Measurements from ENCODE around the gene PTPN13.

The PTPN13 gene

DNA sequence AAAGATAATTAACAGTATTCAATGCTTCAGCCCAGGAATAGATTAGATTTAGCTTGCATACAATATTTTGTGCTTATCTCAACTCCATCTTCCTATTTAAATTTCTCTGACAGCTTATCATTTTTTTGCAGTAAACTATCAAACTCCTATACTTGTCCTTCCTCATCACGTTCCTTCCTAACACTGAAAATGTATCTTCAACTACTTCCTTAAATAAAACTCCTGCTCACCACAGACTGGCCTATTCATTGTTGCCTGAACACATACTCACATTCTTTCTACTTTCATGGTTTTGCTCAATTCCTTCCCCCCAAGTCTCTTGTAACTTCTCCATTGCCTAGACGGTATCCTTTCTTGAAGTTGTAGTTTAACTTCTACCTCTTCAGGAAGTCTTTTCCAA lies 28.5 kb upstream of the PTPN13 start:
- H3K36me3 ChIP-seq (ENCODE audit: control insufficient read depth in 2 of 2, insufficient read depth in 1 of 2, low read length in 2 of 2): no peaks in the 10 kb centered on the region
- H3K4me3 ChIP-seq (ENCODE audit: low read depth, low read length): no peak overlapping the region
- no peak overlapping the region for H3K27ac ChIP-seq (ENCODE audit: extremely low read depth, low read depth, low read length)
- no peaks in the 10 kb centered on the region for H3K9me3 ChIP-seq (ENCODE audit: control insufficient read depth, insufficient read depth, low read depth, low read length)
- ChIA-PET CTCF (interaction anchor here (1.9 kb wide), 1 partner anchor 67 kb away, joined by 7 read pairs; no protein-coding TSS in a partner anchor), POLR2A (no interaction called here)
- H3K4me1 ChIP-seq (ENCODE audit: control insufficient read depth, insufficient read depth, low read length): peaks cover 11% of the 10 kb centered on the region
- no peak for TF ChIP-seq ZNF146 (tag by site-specific recombination; IDR thresholded peaks at IDR 0.05)
- TF ChIP-seq ZNF596 (tag by site-specific recombination; IDR thresholded peaks at IDR 0.05): no peak
- TF ChIP-seq, protein P1, sequence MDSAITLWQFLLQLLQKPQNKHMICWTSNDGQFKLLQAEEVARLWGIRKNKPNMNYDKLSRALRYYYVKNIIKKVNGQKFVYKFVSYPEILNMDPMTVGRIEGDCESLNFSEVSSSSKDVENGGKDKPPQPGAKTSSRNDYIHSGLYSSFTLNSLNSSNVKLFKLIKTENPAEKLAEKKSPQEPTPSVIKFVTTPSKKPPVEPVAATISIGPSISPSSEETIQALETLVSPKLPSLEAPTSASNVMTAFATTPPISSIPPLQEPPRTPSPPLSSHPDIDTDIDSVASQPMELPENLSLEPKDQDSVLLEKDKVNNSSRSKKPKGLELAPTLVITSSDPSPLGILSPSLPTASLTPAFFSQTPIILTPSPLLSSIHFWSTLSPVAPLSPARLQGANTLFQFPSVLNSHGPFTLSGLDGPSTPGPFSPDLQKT (IDR thresholded peaks at IDR 0.05; ENCODE audit: borderline replicate concordance, low read depth, low read length): no peak
- TF ChIP-seq ZNF175 (tag by site-specific recombination; IDR thresholded peaks at IDR 0.05): no peak

DNA sequence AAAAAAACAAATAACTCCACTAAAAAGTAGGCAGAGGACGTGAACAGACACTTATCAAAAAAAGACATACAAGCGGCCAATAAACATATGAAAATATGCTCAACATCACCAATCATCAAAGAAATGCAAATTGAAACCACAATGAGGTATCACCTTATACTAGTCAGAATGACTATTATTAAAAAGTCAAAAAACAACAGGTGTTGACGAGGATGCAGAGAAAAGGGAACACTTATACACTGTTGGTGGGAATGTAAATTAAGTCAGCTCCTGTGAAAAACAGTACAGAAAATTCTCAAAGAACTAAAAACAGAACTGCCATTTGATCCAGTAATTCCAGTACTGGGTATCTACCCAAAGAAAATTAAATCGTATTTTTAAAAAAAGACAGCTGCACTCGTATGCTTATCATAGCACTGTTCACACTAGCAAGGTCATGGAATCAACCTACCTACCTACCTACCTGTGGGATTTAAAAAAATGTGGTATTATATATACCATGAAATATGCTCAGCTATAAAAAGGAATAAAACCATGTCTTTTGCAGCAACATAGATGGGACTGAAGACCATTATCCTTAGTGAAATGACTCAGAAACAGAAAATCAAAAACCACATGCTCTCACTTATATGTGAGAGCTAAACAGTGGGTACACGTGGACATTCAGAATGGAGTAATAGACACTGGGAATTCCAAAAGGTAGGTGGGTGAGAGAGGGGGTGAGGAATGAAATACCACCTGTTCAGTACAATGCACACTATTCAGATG lies 24.8 kb upstream of the PTPN13 start:
- H3K36me3 ChIP-seq (ENCODE audit: control insufficient read depth in 2 of 2, insufficient read depth in 1 of 2, low read length in 2 of 2): no peaks in the 10 kb centered on the region
- TF ChIP-seq ZNF768 (tag by site-specific recombination; IDR thresholded peaks at IDR 0.05): no peak
- TF ChIP-seq, protein P2, sequence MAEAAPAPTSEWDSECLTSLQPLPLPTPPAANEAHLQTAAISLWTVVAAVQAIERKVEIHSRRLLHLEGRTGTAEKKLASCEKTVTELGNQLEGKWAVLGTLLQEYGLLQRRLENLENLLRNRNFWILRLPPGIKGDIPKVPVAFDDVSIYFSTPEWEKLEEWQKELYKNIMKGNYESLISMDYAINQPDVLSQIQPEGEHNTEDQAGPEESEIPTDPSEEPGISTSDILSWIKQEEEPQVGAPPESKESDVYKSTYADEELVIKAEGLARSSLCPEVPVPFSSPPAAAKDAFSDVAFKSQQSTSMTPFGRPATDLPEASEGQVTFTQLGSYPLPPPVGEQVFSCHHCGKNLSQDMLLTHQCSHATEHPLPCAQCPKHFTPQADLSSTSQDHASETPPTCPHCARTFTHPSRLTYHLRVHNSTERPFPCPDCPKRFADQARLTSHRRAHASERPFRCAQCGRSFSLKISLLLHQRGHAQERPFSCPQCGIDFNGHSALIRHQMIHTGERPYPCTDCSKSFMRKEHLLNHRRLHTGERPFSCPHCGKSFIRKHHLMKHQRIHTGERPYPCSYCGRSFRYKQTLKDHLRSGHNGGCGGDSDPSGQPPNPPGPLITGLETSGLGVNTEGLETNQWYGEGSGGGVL (tag by site-specific recombination; IDR thresholded peaks at IDR 0.05): no peak
- TF ChIP-seq, protein P3, sequence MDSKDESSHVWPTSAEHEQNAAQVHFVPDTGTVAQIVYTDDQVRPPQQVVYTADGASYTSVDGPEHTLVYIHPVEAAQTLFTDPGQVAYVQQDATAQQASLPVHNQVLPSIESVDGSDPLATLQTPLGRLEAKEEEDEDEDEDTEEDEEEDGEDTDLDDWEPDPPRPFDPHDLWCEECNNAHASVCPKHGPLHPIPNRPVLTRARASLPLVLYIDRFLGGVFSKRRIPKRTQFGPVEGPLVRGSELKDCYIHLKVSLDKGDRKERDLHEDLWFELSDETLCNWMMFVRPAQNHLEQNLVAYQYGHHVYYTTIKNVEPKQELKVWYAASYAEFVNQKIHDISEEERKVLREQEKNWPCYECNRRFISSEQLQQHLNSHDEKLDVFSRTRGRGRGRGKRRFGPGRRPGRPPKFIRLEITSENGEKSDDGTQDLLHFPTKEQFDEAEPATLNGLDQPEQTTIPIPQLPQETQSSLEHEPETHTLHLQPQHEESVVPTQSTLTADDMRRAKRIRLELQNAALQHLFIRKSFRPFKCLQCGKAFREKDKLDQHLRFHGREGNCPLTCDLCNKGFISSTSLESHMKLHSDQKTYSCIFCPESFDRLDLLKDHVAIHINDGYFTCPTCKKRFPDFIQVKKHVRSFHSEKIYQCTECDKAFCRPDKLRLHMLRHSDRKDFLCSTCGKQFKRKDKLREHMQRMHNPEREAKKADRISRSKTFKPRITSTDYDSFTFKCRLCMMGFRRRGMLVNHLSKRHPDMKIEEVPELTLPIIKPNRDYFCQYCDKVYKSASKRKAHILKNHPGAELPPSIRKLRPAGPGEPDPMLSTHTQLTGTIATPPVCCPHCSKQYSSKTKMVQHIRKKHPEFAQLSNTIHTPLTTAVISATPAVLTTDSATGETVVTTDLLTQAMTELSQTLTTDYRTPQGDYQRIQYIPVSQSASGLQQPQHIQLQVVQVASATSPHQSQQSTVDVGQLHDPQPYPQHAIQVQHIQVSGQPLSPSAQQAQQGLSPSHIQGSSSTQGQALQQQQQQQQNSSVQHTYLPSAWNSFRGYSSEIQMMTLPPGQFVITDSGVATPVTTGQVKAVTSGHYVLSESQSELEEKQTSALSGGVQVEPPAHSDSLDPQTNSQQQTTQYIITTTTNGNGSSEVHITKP (tag by site-specific recombination; IDR thresholded peaks at IDR 0.05): no peak
- no peak for TF ChIP-seq ZNF114 (tag by site-specific recombination; IDR thresholded peaks at IDR 0.05)
- no peak for TF ChIP-seq ZBTB21 (tag by site-specific recombination; IDR thresholded peaks at IDR 0.05)
- TF ChIP-seq FEZF1 (tag by site-specific recombination; IDR thresholded peaks at IDR 0.05): no peak
- no peak for TF ChIP-seq OVOL3 (tag by site-specific recombination; IDR thresholded peaks at IDR 0.05)
- TF ChIP-seq ZBTB17 (tag by site-specific recombination; IDR thresholded peaks at IDR 0.05): no peak
- no peak for TF ChIP-seq EGR2 (tag by site-specific recombination; IDR thresholded peaks at IDR 0.05; ENCODE audit: low read depth)
- no peak for TF ChIP-seq SCRT1 (tag by site-specific recombination; IDR thresholded peaks at IDR 0.05; ENCODE audit: borderline replicate concordance)
- TF ChIP-seq REPIN1 (tag by site-specific recombination; IDR thresholded peaks at IDR 0.05; ENCODE audit: low read depth): no peak
- no peak for TF ChIP-seq PRDM1 (tag by site-specific recombination; IDR thresholded peaks at IDR 0.05)
- no peak for TF ChIP-seq ZNF214 (tag by site-specific recombination; IDR thresholded peaks at IDR 0.05; ENCODE audit: borderline replicate concordance)
- TF ChIP-seq ZNF664 (tag by site-specific recombination; IDR thresholded peaks at IDR 0.05): no peak
- TF ChIP-seq SALL2 (tag by site-specific recombination; IDR thresholded peaks at IDR 0.05; ENCODE audit: borderline replicate concordance): no peak
- TF ChIP-seq KLF7 (tag by site-specific recombination; IDR thresholded peaks at IDR 0.05; ENCODE audit: borderline replicate concordance): no peak
- CTCF ChIA-PET: no interaction called here
- no peak overlapping the region for H3K4me3 ChIP-seq (ENCODE audit: low read depth, low read length)
- no peak overlapping the region for H3K27ac ChIP-seq (ENCODE audit: extremely low read depth, low read depth, low read length)
- peaks cover 8% of the 10 kb centered on the region; the same call in 1 of the 2 replicates for H3K4me1 ChIP-seq (ENCODE audit: control insufficient read depth, insufficient read depth, low read length)
- H3K9me3 ChIP-seq (ENCODE audit: control insufficient read depth, insufficient read depth, low read depth, low read length): no peaks in the 10 kb centered on the region
- POLR2A ChIA-PET: no interaction called here
